HepG2 (cell line): ENCODE data around the gene TBX22. TPM values are rescaled to one million over a fixed set of nuclear protein-coding genes. Genes with fewer than 3 reads are reported as not detected.

Experiments
- ATAC-seq: fragments of 200-7000 bp; cut with Tn5 transposase; 3 replicates; pipeline ENCODE4 v1.9.1; 2020; ENCODE audit warnings: mild to moderate bottlenecking, moderate library complexity
- BruUV-seq: library from RNA; stranded (reverse); fragments of 400-500 nt; replicated peaks from 2 replicates; lab custom pipeline; 2021; lab: Mats Ljungman, UMichigan
- CTCF ChIA-PET: fragments of 300-600 bp; formaldehyde crosslinking; extraction: SDS; loops from one replicate; lab custom pipeline; 2021; ENCODE audit warnings: low total read pairs, inconsistent platforms, low intra/inter-chr PET ratio; lab: Yijun Ruan, JAX
- POLR2A ChIA-PET: fragments of 350-600 bp; sonication (Branson Sonifier 250); formaldehyde crosslinking; loops from one replicate; lab custom pipeline; 2020; ENCODE audit warnings: antibody characterized with exemption, inconsistent platforms; lab: Yijun Ruan, JAX
- DNase-seq: peaks from one replicate; pipeline ENCODE4 v3.0.0-alpha.2; 2015; ENCODE audit warnings: low spot score
- FAIRE-seq: peaks from 3 replicates; lab custom pipeline; 2011; peaks lifted over from hg19 to GRCh38; lab: Jason Lieb, UNC
- H2AFZ ChIP-seq: one replicate; pipeline ENCODE4 v1.6.1; 2011; ENCODE audit warnings: low read length, inconsistent platforms
- H3K27ac ChIP-seq: fragments of 300-600 bp; 3 replicates; pipeline ENCODE4 v1.8.0; 2011; ENCODE audit warnings: mixed run types, mild to moderate bottlenecking, mixed read lengths, low read length, inconsistent platforms; ENCODE audit not compliant: insufficient read depth; ENCODE audit errors: extremely low read length
- H3K27me3 ChIP-seq, 2 experiments: fragments of 200-600 bp in 1 of 2; 2 replicates in 1 of 2; 3 replicates in 1 of 2; pipeline versions ENCODE4 v1.6.0 to v1.8.0; 2011; ENCODE audit warnings: low read length in 2 of 2, mild to moderate bottlenecking in 2 of 2, moderate library complexity in 2 of 2, inconsistent platforms in 1 of 2; ENCODE audit not compliant: insufficient read depth in 2 of 2, control insufficient read depth in 1 of 2
- H3K36me3 ChIP-seq, 2 experiments: fragments of 200-600 bp in 1 of 2; replicated peaks in 1 of 2; 2 replicates in 1 of 2; 3 replicates in 1 of 2; pipeline versions ENCODE4 v1.5.1 to v1.8.0; 2011; ENCODE audit warnings: low read length in 2 of 2, inconsistent platforms in 1 of 2; ENCODE audit not compliant: insufficient read depth in 2 of 2, control insufficient read depth in 1 of 2
- H3K4me1 ChIP-seq: 2 replicates; pipeline ENCODE4 v1.5.1; 2012; ENCODE audit warnings: low read length, inconsistent platforms; ENCODE audit not compliant: insufficient read depth
- H3K4me2 ChIP-seq: 2 replicates; pipeline ENCODE4 v1.6.0; 2011; ENCODE audit warnings: low read depth, low read length, inconsistent platforms
- H3K4me3 ChIP-seq, 3 experiments: fragments of 200-600 bp in 1 of 3; sonication (generic), shearing (Covaris generic) in 1 of 3; replicated peaks in 1 of 3; 2 replicates each; pipeline ENCODE4 v1.5.1; 2011 to 2016; ENCODE audit warnings: low read length in 3 of 3, inconsistent platforms in 2 of 3, low read depth in 2 of 3, mild to moderate bottlenecking in 2 of 3, control low read depth in 1 of 3, mixed read lengths in 1 of 3; ENCODE audit not compliant: insufficient read depth in 1 of 3
- H3K79me2 ChIP-seq: one replicate; pipeline ENCODE4 v1.6.1; 2011; ENCODE audit warnings: low read length, inconsistent platforms; ENCODE audit not compliant: insufficient read depth
- H3K9ac ChIP-seq: 2 replicates; pipeline ENCODE4 v1.6.0; 2011; ENCODE audit warnings: mild to moderate bottlenecking, low read depth, low read length, inconsistent platforms; ENCODE audit not compliant: insufficient read depth
- H3K9me3 ChIP-seq: 2 replicates; pipeline ENCODE4 v1.5.1; 2012; ENCODE audit warnings: mild to moderate bottlenecking, low read length
- H4K20me1 ChIP-seq: 2 replicates; pipeline ENCODE4 v1.6.0; 2011; ENCODE audit warnings: inconsistent platforms, mild to moderate bottlenecking, low read length, moderate library complexity; ENCODE audit not compliant: insufficient read depth
- CHD4 ChIP-seq: fragments of 200-600 bp; sonication (generic); IDR thresholded peaks from 2 replicates; pipeline ENCODE4 v1.7.0; 2017; ENCODE audit warnings: mild to moderate bottlenecking, low read length, borderline replicate concordance
- FOXP4 ChIP-seq: sonication (generic); formaldehyde crosslinking; IDR thresholded peaks from 2 replicates; pipeline ENCODE4 v1.4.0; 2020; ENCODE audit warnings: missing genetic modification reagents
- ISX ChIP-seq: sonication (generic); formaldehyde crosslinking; conservative IDR thresholded peaks from 2 replicates; pipeline ENCODE4 v1.5.0; 2020; ENCODE audit warnings: missing genetic modification reagents
- ONECUT2 ChIP-seq: sonication (generic); formaldehyde crosslinking; IDR thresholded peaks from 2 replicates; pipeline ENCODE4 v1.4.0; 2020; ENCODE audit warnings: missing genetic modification reagents
- SMYD3 ChIP-seq: sonication (generic); formaldehyde crosslinking; IDR thresholded peaks from 2 replicates; pipeline ENCODE4 v1.8.1; 2023; ENCODE audit warnings: mild to moderate bottlenecking, missing genetic modification reagents
- TFAP4 ChIP-seq: sonication (generic); IDR thresholded peaks from 2 replicates; pipeline ENCODE4 v1.6.1; 2016; ENCODE audit warnings: low read depth, borderline replicate concordance
- ZBTB33 ChIP-seq: sonication (generic); formaldehyde crosslinking; IDR thresholded peaks from 2 replicates; pipeline ENCODE4 v1.4.0; 2020; ENCODE audit warnings: missing genetic modification reagents
- ZEB1 ChIP-seq: IDR thresholded peaks from 2 replicates; pipeline ENCODE4 v1.6.1; 2012; ENCODE audit warnings: mild to moderate bottlenecking, low read depth, inconsistent platforms; ENCODE audit not compliant: insufficient replicate concordance
- ZNF235 ChIP-seq: sonication (generic); formaldehyde crosslinking; IDR thresholded peaks from 2 replicates; pipeline ENCODE4 v1.8.1; 2023; ENCODE audit warnings: mild to moderate bottlenecking, missing genetic modification reagents, borderline replicate concordance
- ZNF292 ChIP-seq: sonication (generic); formaldehyde crosslinking; IDR thresholded peaks from 2 replicates; pipeline ENCODE4 v1.8.1; 2022; ENCODE audit warnings: mild to moderate bottlenecking, low read depth, missing genetic modification reagents, borderline replicate concordance
- ZNF337 ChIP-seq: sonication (generic); formaldehyde crosslinking; IDR thresholded peaks from 2 replicates; pipeline ENCODE4 v1.5.1; 2020; ENCODE audit warnings: missing genetic modification reagents, low read depth, mild to moderate bottlenecking, borderline replicate concordance
- ZNF343 ChIP-seq: sonication (generic); formaldehyde crosslinking; IDR thresholded peaks from 2 replicates; pipeline ENCODE4 v1.4.0; 2020; ENCODE audit warnings: mild to moderate bottlenecking, missing genetic modification reagents
- ZNF451 ChIP-seq: sonication (generic); formaldehyde crosslinking; IDR thresholded peaks from 2 replicates; pipeline ENCODE4 v1.5.0; 2020; ENCODE audit warnings: mild to moderate bottlenecking, missing genetic modification reagents
- ZNF619 ChIP-seq: sonication (generic); formaldehyde crosslinking; IDR thresholded peaks from 2 replicates; pipeline ENCODE4 v1.4.0; 2020; ENCODE audit warnings: mild to moderate bottlenecking, missing genetic modification reagents
- ZNF670 ChIP-seq: sonication (generic); formaldehyde crosslinking; IDR thresholded peaks from 2 replicates; pipeline ENCODE4 v1.8.0; 2022; ENCODE audit warnings: mild to moderate bottlenecking, missing genetic modification reagents, borderline replicate concordance
- ZNF781 ChIP-seq: sonication (generic); formaldehyde crosslinking; IDR thresholded peaks from 2 replicates; pipeline ENCODE4 v1.5.1; 2020; ENCODE audit warnings: borderline replicate concordance, mild to moderate bottlenecking, missing genetic modification reagents; ENCODE audit errors: not compliant biosample characterization
- WGBS: methylation state at CpG from one replicate; pipeline ENCODE4 v1.1.6; 2017; ENCODE audit warnings: low lambda C conversion rate; 5-methylcytosine and 5-hydroxymethylcytosine counted together
- in situ Hi-C: cut with HindIII; loops from 2 replicates; pipeline ENCODE4 v1.10.0; 2017; ENCODE audit warnings: low pct_unique_long_range_greater_than_20kb; ENCODE audit not compliant: extremely low pct_ligation_motif_present
- intact Hi-C: fragments of 100-400 bp; cut with micrococcal nuclease; formaldehyde crosslinking; loops from one replicate; pipeline ENCODE4 v1.10.0; 2022; ENCODE audit not compliant: unreplicated experiment
- polyA plus RNA-seq, 8 experiments: library from polyadenylated mRNA; depleted of rRNA in 3 of 8; stranded (reverse) in 7 of 8; unstranded in 1 of 8; fragments of >200 nt; fragmentation: Illumina TruSeq in 4 of 8; extraction: Trizol in 4 of 8; gene quantifications; 2 replicates each; pipeline versions ENCODE4 v1.2.1 to v1.2.3, GENCODE V29; 2011 to 2016; ENCODE audit warnings: low read depth in 4 of 8, missing spikeins in 1 of 8, mixed read lengths in 1 of 8; ENCODE audit not compliant: insufficient read depth in 1 of 8
- total RNA-seq, 5 experiments: library from RNA; depleted of rRNA; stranded (reverse); fragments of >200 nt; fragmentation: Illumina TruSeq; extraction: Trizol; gene quantifications; 2 replicates each; pipeline ENCODE4 v1.2.3, GENCODE V29; 2016; ENCODE audit warnings: low read depth in 1 of 5

Gene TBX22
- total and polyA plus RNA-seq, 2 of the 13 experiments (the other 11 are each of a cell fraction or from before 2014, with no cell fraction given) = not detected

DNA sequence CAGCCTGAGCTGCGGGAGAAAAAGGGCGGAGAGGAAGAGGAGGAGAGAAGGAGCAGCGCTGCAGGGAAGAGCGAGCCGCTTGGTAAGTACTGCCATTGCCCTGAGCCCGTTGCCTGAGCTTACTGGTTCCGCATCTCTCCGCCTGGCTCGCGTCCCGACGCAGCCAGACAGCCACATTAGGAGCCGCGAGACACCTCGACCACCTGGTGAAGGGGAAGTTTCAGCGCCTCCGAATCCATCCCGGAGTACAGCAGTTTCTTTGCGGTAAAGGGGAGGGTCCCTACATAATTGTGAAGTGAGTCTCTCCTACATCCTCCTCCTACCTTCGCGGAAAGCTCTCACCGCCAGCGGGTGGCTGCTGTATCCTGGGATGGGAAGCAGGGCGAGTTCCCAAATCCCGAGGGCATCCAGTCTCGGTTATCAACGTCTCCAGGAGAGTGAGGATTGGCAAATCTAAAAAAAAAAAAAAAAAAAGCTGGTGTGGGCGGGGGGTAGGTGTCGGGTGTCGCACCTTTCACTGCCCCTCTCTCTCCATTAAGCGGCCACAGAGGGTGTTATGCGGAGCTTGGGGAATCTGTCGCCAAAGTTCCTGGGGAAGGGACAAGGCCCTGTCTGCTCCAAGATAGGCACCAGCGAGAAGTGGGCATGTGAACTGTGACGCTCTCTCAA, 7.9 kb downstream of the TBX22 start (continued):
- TF ChIP-seq CHD4 = no peak
- no peak for TF ChIP-seq ZNF451

DNA sequence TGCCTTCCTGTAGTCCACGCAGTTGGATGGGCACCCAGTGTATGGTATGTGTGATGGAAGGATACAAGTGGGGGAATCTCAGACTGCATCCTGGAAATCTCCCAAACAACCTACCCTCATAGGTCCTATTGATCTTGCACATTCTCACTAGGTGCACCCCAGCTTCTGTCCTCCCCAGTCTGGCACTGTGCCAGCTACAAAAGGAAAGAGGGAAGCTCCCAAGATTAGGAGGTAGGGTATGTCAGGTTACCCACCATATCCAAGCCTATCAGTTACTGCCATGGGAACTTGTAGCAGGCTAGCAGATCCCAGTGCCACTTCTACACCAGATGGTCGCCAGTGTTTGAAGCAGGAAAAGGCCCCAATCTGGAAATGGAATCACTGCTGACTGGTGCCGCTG, 11.6 kb downstream of the TBX22 start:
- no peak overlapping the region for H3K9ac ChIP-seq
- H3K9me3 ChIP-seq = no peaks in the 10 kb centered on the region; the same call in 1 of the 2 replicates
- BruUV-seq = no TSS peak
- no peaks in the 10 kb centered on the region for H4K20me1 ChIP-seq
- H3K4me2 ChIP-seq = no peak overlapping the region
- POLR2A ChIA-PET = no interaction called here
- in situ Hi-C loops = no loop called here
- no CpG with 5 or more reads among the region's 3 CpGs for WGBS
- no peak overlapping the region for H3K4me3 ChIP-seq
- no peak for ATAC-seq
- H3K4me1 ChIP-seq = no peaks in the 10 kb centered on the region
- H3K36me3 ChIP-seq = no peaks in the 10 kb centered on the region
- H3K27me3 ChIP-seq = no peaks in the 10 kb centered on the region
- intact Hi-C loops = no loop called here
- CTCF ChIA-PET = no interaction called here
- H2AFZ ChIP-seq = no peak overlapping the region
- H3K27ac ChIP-seq = no peak overlapping the region
- no peaks in the 10 kb centered on the region for H3K79me2 ChIP-seq
- DNase-seq = no peak
- FAIRE-seq = no peak
- TF ChIP-seq TFAP4 (no peak), ZNF337 (CRISPR knock-in tag) (no peak), ZBTB33 (no peak), FOXP4 (no peak), ZNF670 (CRISPR knock-in tag) (no peak), ZNF292 (no peak), ZEB1 (no peak), ZNF781 (CRISPR knock-in tag) (no peak), SMYD3 (CRISPR knock-in tag) (no peak), ONECUT2 (CRISPR knock-in tag) (no peak), ZNF619 (CRISPR knock-in tag) (no peak), ZNF343 (no peak), ZNF235 (CRISPR knock-in tag) (no peak), ISX (CRISPR knock-in tag) (no peak)
